GM12878 (cell line): Measurements from ENCODE around the gene TMCC2. TPM values are rescaled to one million over a fixed set of nuclear protein-coding genes. Genes with fewer than 3 reads are reported as not detected.

Experiments
- ATAC-seq: fragments of 200-7000 bp; cut with Tn5 transposase; 3 replicates; pipeline ENCODE4 v1.9.1; 2020; ENCODE audit warnings: mild to moderate bottlenecking, moderate library complexity
- BruUV-seq: library from RNA; stranded (reverse); fragments of 400-500 nt; replicated peaks from 2 replicates; lab custom pipeline; 2021; lab: Mats Ljungman, UMichigan
- CTCF ChIA-PET: fragments of 300-600 bp; sonication (Branson Sonifier 250); formaldehyde crosslinking; extraction: SDS; loops from one replicate; lab custom pipeline; 2021; ENCODE audit warnings: inconsistent platforms; lab: Yijun Ruan, JAX
- POLR2A ChIA-PET: fragments of 350-600 bp; formaldehyde crosslinking; extraction: SDS; loops from one replicate; lab custom pipeline; 2021; ENCODE audit warnings: inconsistent platforms; lab: Charles Lee
- RAD21 ChIA-PET: fragments of 300-600 bp; sonication (Branson Sonifier 250); formaldehyde crosslinking; loops from one replicate; lab custom pipeline; 2023; ENCODE audit warnings: antibody characterized with exemption; ENCODE audit not compliant: unreplicated experiment; lab: Charles Lee
- SMC1A ChIA-PET: fragments of 300-600 bp; sonication (Branson Sonifier 250); formaldehyde crosslinking; loops from one replicate; lab custom pipeline; 2023; ENCODE audit not compliant: unreplicated experiment, uncharacterized antibody; lab: Charles Lee
- DNase-seq: peaks from one replicate; pipeline ENCODE4 v3.0.0-alpha.2; 2011; ENCODE audit warnings: low read depth, low spot score
- FAIRE-seq: peaks from 3 replicates; lab custom pipeline; 2011; peaks lifted over from hg19 to GRCh38; lab: Jason Lieb, UNC
- H2AFZ ChIP-seq: 2 replicates; pipeline ENCODE4 v1.6.0; 2011; ENCODE audit warnings: low read depth, low read length, control low read depth; ENCODE audit not compliant: control insufficient read depth
- H3K27ac ChIP-seq: 2 replicates; pipeline ENCODE4 v1.5.1; 2011; ENCODE audit warnings: control low read depth; ENCODE audit not compliant: control insufficient read depth, insufficient read depth
- H3K27me3 ChIP-seq, 2 experiments: replicated peaks in 1 of 2; 2 replicates each; pipeline versions ENCODE4 v1.6.0 to v1.6.1; 2011; ENCODE audit warnings: low read length in 1 of 2; ENCODE audit not compliant: control insufficient read depth in 2 of 2, insufficient read depth in 2 of 2
- H3K36me3 ChIP-seq, 2 experiments: 2 replicates each; pipeline ENCODE4 v1.5.1; 2011; ENCODE audit warnings: low read length in 1 of 2; ENCODE audit not compliant: control insufficient read depth in 2 of 2, insufficient read depth in 2 of 2
- H3K4me1 ChIP-seq: 2 replicates; pipeline ENCODE4 v1.6.1; 2011; ENCODE audit warnings: mild to moderate bottlenecking, low read length, moderate library complexity, mixed read lengths; ENCODE audit not compliant: control insufficient read depth, insufficient read depth
- H3K4me2 ChIP-seq: 2 replicates; pipeline ENCODE4 v1.6.0; 2011; ENCODE audit warnings: control low read depth; ENCODE audit not compliant: control insufficient read depth, insufficient read depth
- H3K4me3 ChIP-seq: fragments of 200-600 bp; sonication (generic); 2 replicates; pipeline ENCODE4 v1.5.1; 2016
- H3K79me2 ChIP-seq: 2 replicates; pipeline ENCODE4 v1.6.0; 2011; ENCODE audit warnings: low read length; ENCODE audit not compliant: control insufficient read depth, insufficient read depth
- H3K9ac ChIP-seq: 2 replicates; pipeline ENCODE4 v1.8.0; 2011; ENCODE audit warnings: low read length, control low read depth, mixed read lengths; ENCODE audit not compliant: control insufficient read depth, insufficient read depth
- H3K9me3 ChIP-seq: replicated peaks from 3 replicates; pipeline ENCODE4 v1.5.1; 2011; ENCODE audit warnings: mild to moderate bottlenecking, low read length; ENCODE audit not compliant: control insufficient read depth, insufficient read depth
- H4K20me1 ChIP-seq: 2 replicates; pipeline ENCODE4 v1.6.0; 2011; ENCODE audit not compliant: control insufficient read depth, insufficient read depth
- BMI1 ChIP-seq: fragments of 450-650 bp; IDR thresholded peaks from 2 replicates; pipeline ENCODE4 v1.6.1; 2016; ENCODE audit warnings: mild to moderate bottlenecking, moderate library complexity, borderline replicate concordance
- CREM ChIP-seq: IDR thresholded peaks from 2 replicates; pipeline ENCODE4 v1.6.1; 2014; ENCODE audit warnings: antibody characterized with exemption, low read depth
- EED ChIP-seq: sonication (generic); IDR thresholded peaks from 2 replicates; pipeline ENCODE4 v1.6.1; 2016; ENCODE audit warnings: antibody characterized with exemption, low read depth
- FOS ChIP-seq: IDR thresholded peaks from 3 replicates; pipeline ENCODE4 v1.6.1; 2011; ENCODE audit warnings: borderline replicate concordance; ENCODE audit not compliant: insufficient read length; ENCODE audit errors: extremely low read depth
- KAT2A ChIP-seq: conservative IDR thresholded peaks from 2 replicates; pipeline ENCODE4 v1.6.1; 2011; ENCODE audit warnings: low read depth, low read length; ENCODE audit not compliant: control insufficient read depth
- MYC ChIP-seq: IDR thresholded peaks from 2 replicates; pipeline ENCODE4 v1.6.1; 2011; ENCODE audit warnings: mild to moderate bottlenecking, low read length, moderate library complexity, inconsistent platforms; ENCODE audit not compliant: insufficient read depth, insufficient replicate concordance, insufficient read length, severe bottlenecking
- NFYA ChIP-seq: IDR thresholded peaks from 2 replicates; pipeline ENCODE4 v1.6.1; 2011; ENCODE audit warnings: low read depth, mild to moderate bottlenecking, low read length, improper control_type of control experiment, borderline replicate concordance
- NKRF ChIP-seq: fragments of 450-650 bp; conservative IDR thresholded peaks from 2 replicates; pipeline ENCODE4 v1.6.1; 2017; ENCODE audit warnings: mild to moderate bottlenecking, moderate library complexity
- PBX3 ChIP-seq: IDR thresholded peaks from 2 replicates; pipeline ENCODE4 v1.6.1; 2011; ENCODE audit warnings: mild to moderate bottlenecking, low read depth, low read length, moderate library complexity; ENCODE audit not compliant: insufficient replicate concordance
- PML ChIP-seq: IDR thresholded peaks from 2 replicates; pipeline ENCODE4 v1.6.1; 2012; ENCODE audit warnings: low read length, inconsistent platforms
- SMC3 ChIP-seq: IDR thresholded peaks from 2 replicates; pipeline ENCODE4 v1.6.1; 2011; ENCODE audit warnings: low read length, improper control_type of control experiment, borderline replicate concordance
- TCF3 ChIP-seq: IDR thresholded peaks from 2 replicates; pipeline ENCODE4 v1.6.1; 2012; ENCODE audit warnings: low read depth, mild to moderate bottlenecking, low read length, borderline replicate concordance; ENCODE audit not compliant: insufficient read depth
- WGBS: methylation state at CpG from one replicate; pipeline ENCODE4 v1.1.6; 2016; ENCODE audit warnings: low lambda C conversion rate; ENCODE audit not compliant: insufficient replicate concordance, insufficient coverage; ENCODE audit errors: missing lambda C conversion rate; 5-methylcytosine and 5-hydroxymethylcytosine counted together
- in situ Hi-C: fragments of 300-500 bp; cut with MboI; formaldehyde crosslinking; loops from 9 replicates; pipeline ENCODE4 v1.14.3; 2018; ENCODE audit warnings: mixed read lengths
- intact Hi-C: fragments of 100-400 bp; cut with micrococcal nuclease; formaldehyde crosslinking; loops from one replicate; pipeline ENCODE4 v1.14.2; 2022; ENCODE audit not compliant: unreplicated experiment
- polyA plus RNA-seq, 11 experiments: library from polyadenylated mRNA; depleted of rRNA in 4 of 11; unstranded in 6 of 11; stranded (reverse) in 5 of 11; fragments of >200 nt; fragmentation: Nextera tagmentation in 4 of 11; fragmentation: Illumina TruSeq in 1 of 11; extraction: Ambion mirVana in 4 of 11; extraction: Trizol in 1 of 11; gene quantifications; 1 replicate in 1 of 11; 2 replicates in 10 of 11; pipeline versions ENCODE4 v1.2.1 to v1.2.3, GENCODE V29; 2011 to 2016; ENCODE audit warnings: inconsistent platforms in 2 of 11, missing spikeins in 2 of 11, low read depth in 1 of 11
- total RNA-seq, 4 experiments: library from RNA; depleted of rRNA in 3 of 4; stranded (reverse); fragments of >200 nt in 3 of 4; fragmentation: Illumina TruSeq in 1 of 4; extraction: Trizol in 1 of 4; gene quantifications; 2 replicates each; pipeline versions ENCODE4 v1.2.1 to v1.2.3, GENCODE V29; 2013 to 2021

Gene TMCC2
- total and polyA plus RNA-seq, 10 of the 15 experiments (the other 5 are each of a cell fraction or from before 2014, with no cell fraction given) = 0.06 to 2.3 (median 0.76) TPM

GRCh38 chr1:205270271-205270670 lies 42.5 kb downstream of the TMCC2 start:
- TF ChIP-seq CREM (no peak), KAT2A (no peak), NFYA (no peak), NKRF (no peak), BMI1 (no peak), EED (no peak), PML (no peak), PBX3 (no peak), FOS (no peak), SMC3 (no peak), MYC (no peak), TCF3 (no peak)
- Histone ChIP-seq H3K27ac (no peak overlapping the region), H3K4me3 (no peak overlapping the region), H3K79me2 (no peaks in the 10 kb centered on the region), H3K9me3 (no peaks in the 10 kb centered on the region), H2AFZ (no peak overlapping the region), H3K27me3 (peaks cover 0 to 2% of the 10 kb centered on the region in 2 experiments; a peak in 1 of 4 replicates), H3K36me3 (no peaks in the 10 kb centered on the region), H3K9ac (no peak overlapping the region), H3K4me2 (no peak overlapping the region), H4K20me1 (no peaks in the 10 kb centered on the region), H3K4me1 (peaks cover 3% of the 10 kb centered on the region; the same call in 1 of the 2 replicates)
- no peak for FAIRE-seq
- ChIA-PET RAD21 (interaction anchor here (0.9 to 13.6 kb wide), 6 partner anchors 9 to 254 kb away, joined by 3 to 892 read pairs (median 40); partner anchors contain the start of genes NUAK2 and TMCC2), POLR2A (interaction anchor here (0.8 to 6.2 kb wide), 2 partner anchors 18 to 52 kb away, joined by 4 to 91 read pairs; partner anchors contain the start of gene NUAK2), SMC1A (interaction anchor here (0.7 to 25.9 kb wide), 12 partner anchors 8 to 216 kb away, joined by 3 to 1445 read pairs (median 5); partner anchors contain the start of genes NUAK2 and TMCC2), CTCF (interaction anchor here (0.6 to 42.1 kb wide), 9 partner anchors 10 to 295 kb away, joined by 3 to 2333 read pairs (median 11); partner anchors contain the start of gene NUAK2)
- BruUV-seq = no TSS peak
- no peak for ATAC-seq
- WGBS = 56% methylated on average over 7 of the region's 7 CpGs
- intact Hi-C loops = loop anchor here (10.0 kb wide), 1 partner anchor 255 kb away; no protein-coding TSS in a partner anchor
- in situ Hi-C loops = loop anchor here (5.0 kb wide), 1 partner anchor 217 kb away; no protein-coding TSS in a partner anchor
- no peak for DNase-seq
